GM23338 (cell line): ENCODE data around the gene FOXP1. TPM values are rescaled to one million over a fixed set of nuclear protein-coding genes. Genes with fewer than 3 reads are reported as not detected.
A peak's percentile ranks its signal among the peaks of the same experiment; 100 is the strongest.

Experiments
- ATAC-seq: fragments of 200-7000 bp; cut with Tn5 transposase; 3 replicates; pipeline ENCODE4 v1.9.1; 2020
- DNase-seq: peaks from one replicate; pipeline ENCODE4 v3.0.0-alpha.2; 2015; ENCODE audit warnings: low spot score
- H2AFZ ChIP-seq: fragments of 200-600 bp; sonication (generic); 2 replicates; pipeline ENCODE4 v1.8.0; 2016; ENCODE audit warnings: antibody characterized with exemption, mild to moderate bottlenecking, moderate library complexity
- H3F3A ChIP-seq: fragments of 200-600 bp; sonication (generic); replicated peaks from 2 replicates; pipeline ENCODE4 v1.8.0; 2017; ENCODE audit warnings: antibody characterized with exemption, mixed run types, low read depth
- H3K27ac ChIP-seq: fragments of 200-600 bp; sonication (generic); 2 replicates; pipeline ENCODE4 v1.6.1; 2016; ENCODE audit warnings: low read depth
- H3K27me3 ChIP-seq: fragments of 200-600 bp; sonication (generic); 2 replicates; pipeline ENCODE4 v1.8.0; 2016; ENCODE audit warnings: mild to moderate bottlenecking, mixed run types, moderate library complexity; ENCODE audit not compliant: insufficient read depth
- H3K36me3 ChIP-seq: fragments of 200-600 bp; sonication (generic); 2 replicates; pipeline ENCODE4 v1.8.0; 2016; ENCODE audit warnings: mild to moderate bottlenecking; ENCODE audit not compliant: insufficient read depth
- H3K4me1 ChIP-seq: fragments of 200-600 bp; sonication (generic); 2 replicates; pipeline ENCODE4 v1.8.0; 2016; ENCODE audit warnings: mild to moderate bottlenecking, moderate library complexity; ENCODE audit not compliant: insufficient read depth
- H3K4me2 ChIP-seq: fragments of 200-600 bp; sonication (generic); 2 replicates; pipeline ENCODE4 v1.7.1; 2017; ENCODE audit warnings: mixed run types
- H3K4me3 ChIP-seq: fragments of 200-600 bp; sonication (generic); 2 replicates; pipeline ENCODE4 v1.6.1; 2016; ENCODE audit warnings: mixed run types
- H3K79me2 ChIP-seq: fragments of 200-600 bp; sonication (generic); replicated peaks from 2 replicates; pipeline ENCODE4 v1.8.0; 2017; ENCODE audit warnings: mild to moderate bottlenecking; ENCODE audit not compliant: insufficient read depth
- H3K9me2 ChIP-seq: fragments of 200-600 bp; sonication (generic); 2 replicates; pipeline ENCODE4 v1.8.0; 2017; ENCODE audit not compliant: insufficient read depth
- H4K20me1 ChIP-seq: fragments of 200-600 bp; sonication (generic); replicated peaks from 2 replicates; pipeline ENCODE4 v1.8.0; 2017; ENCODE audit warnings: mild to moderate bottlenecking; ENCODE audit not compliant: insufficient read depth
- H3K27ac Mint-ChIP-seq: 2 replicates; pipeline ENCODE4 v1.8.0; 2020; ENCODE audit warnings: inconsistent platforms, mild to moderate bottlenecking, moderate library complexity, mixed read lengths
- H3K27me3 Mint-ChIP-seq: 3 replicates; pipeline ENCODE4 v1.8.0; 2022; ENCODE audit warnings: low read depth, mild to moderate bottlenecking, moderate library complexity, mixed read lengths, inconsistent platforms; ENCODE audit not compliant: insufficient read depth, poor library complexity
- H3K36me3 Mint-ChIP-seq: 3 replicates; pipeline ENCODE4 v1.8.0; 2021; ENCODE audit warnings: low read depth, mild to moderate bottlenecking, inconsistent platforms, moderate library complexity, mixed read lengths
- H3K4me1 Mint-ChIP-seq: 3 replicates; pipeline ENCODE4 v1.8.0; 2020; ENCODE audit warnings: mild to moderate bottlenecking, inconsistent platforms, mixed read lengths
- H3K4me3 Mint-ChIP-seq: 3 replicates; pipeline ENCODE4 v1.8.0; 2021; ENCODE audit warnings: moderate library complexity, mild to moderate bottlenecking, inconsistent platforms, mixed read lengths
- H3K9me3 Mint-ChIP-seq: 3 replicates; pipeline ENCODE4 v1.8.0; 2020; ENCODE audit warnings: moderate library complexity, mild to moderate bottlenecking, inconsistent platforms, mixed read lengths
- CREB1 ChIP-seq: fragments of 250-450 bp; sonication (Bioruptor Pico); IDR thresholded peaks from 2 replicates; pipeline ENCODE4 v1.5.0; 2020; ENCODE audit warnings: low read depth, mild to moderate bottlenecking, moderate library complexity
- EZH2 ChIP-seq: fragments of 200-600 bp; sonication (generic); IDR thresholded peaks from one replicate; pipeline ENCODE4 v1.8.0; 2017; ENCODE audit warnings: antibody characterized with exemption, mild to moderate bottlenecking, low read depth; ENCODE audit not compliant: unreplicated experiment
- EZH2phosphoT487 ChIP-seq: fragments of 200-600 bp; sonication (generic); IDR thresholded peaks from one replicate; pipeline ENCODE4 v1.8.1; 2018; ENCODE audit warnings: antibody characterized with exemption; ENCODE audit not compliant: unreplicated experiment
- JUNB ChIP-seq: IDR thresholded peaks from one replicate; pipeline ENCODE4 v1.6.1; 2016; ENCODE audit warnings: antibody characterized with exemption; ENCODE audit not compliant: unreplicated experiment
- NANOG ChIP-seq: IDR thresholded peaks from 2 replicates; pipeline ENCODE4 v1.6.1; 2016; ENCODE audit warnings: antibody characterized with exemption, borderline replicate concordance
- POLR2AphosphoS5 ChIP-seq: IDR thresholded peaks from 2 replicates; pipeline ENCODE4 v1.6.1; 2016; ENCODE audit warnings: antibody characterized with exemption, low read depth
- ZNF114 ChIP-seq: fragments of 250-450 bp; sonication (Bioruptor Pico); IDR thresholded peaks from 2 replicates; pipeline ENCODE4 v1.5.0; 2020; ENCODE audit warnings: mild to moderate bottlenecking, moderate library complexity
- ZNF331 ChIP-seq: fragments of 250-450 bp; sonication (Bioruptor Pico); IDR thresholded peaks from 2 replicates; pipeline ENCODE4 v1.5.0; 2020; ENCODE audit warnings: low read depth, mild to moderate bottlenecking, moderate library complexity
- polyA plus RNA-seq: library from polyadenylated mRNA; unstranded; fragments of >200 nt; fragmentation: Nextera tagmentation; extraction: Ambion mirVana; gene quantifications from 2 replicates; pipeline ENCODE4 v1.2.1, GENCODE V29; 2016
- total RNA-seq: library from RNA; depleted of rRNA; stranded (reverse); fragments of >200 nt; shearing (Covaris generic); gene quantifications from 2 replicates; pipeline ENCODE4 v1.2.3, GENCODE V29; 2014
- TF ChIP-seq, protein P1 (sequence below): fragments of 250-450 bp; sonication (Bioruptor Pico); IDR thresholded peaks from 2 replicates; pipeline ENCODE4 v1.5.0; 2020; ENCODE audit warnings: mild to moderate bottlenecking, moderate library complexity
- TF ChIP-seq, protein P2 (sequence below): IDR thresholded peaks from one replicate; pipeline ENCODE4 v1.6.1; 2018; ENCODE audit warnings: antibody characterized with exemption; ENCODE audit not compliant: unreplicated experiment
- TF ChIP-seq, protein P3 (sequence below), 2 experiments: fragments of 200-600 bp in 1 of 2; sonication (generic) in 1 of 2; conservative IDR thresholded peaks; 2 replicates each; pipeline versions ENCODE4 v1.5.1 to v1.6.1; 2016 to 2017; ENCODE audit warnings: antibody characterized with exemption in 2 of 2, low read depth in 2 of 2, mild to moderate bottlenecking in 2 of 2, moderate library complexity in 1 of 2
- TF ChIP-seq, protein P4 (sequence below): IDR thresholded peaks from 2 replicates; pipeline ENCODE4 v1.6.1; 2016; ENCODE audit warnings: antibody characterized with exemption

Gene FOXP1
- total and polyA plus RNA-seq, 2 experiments from 2014 or later: 32.9 to 35.5 TPM

DNA sequence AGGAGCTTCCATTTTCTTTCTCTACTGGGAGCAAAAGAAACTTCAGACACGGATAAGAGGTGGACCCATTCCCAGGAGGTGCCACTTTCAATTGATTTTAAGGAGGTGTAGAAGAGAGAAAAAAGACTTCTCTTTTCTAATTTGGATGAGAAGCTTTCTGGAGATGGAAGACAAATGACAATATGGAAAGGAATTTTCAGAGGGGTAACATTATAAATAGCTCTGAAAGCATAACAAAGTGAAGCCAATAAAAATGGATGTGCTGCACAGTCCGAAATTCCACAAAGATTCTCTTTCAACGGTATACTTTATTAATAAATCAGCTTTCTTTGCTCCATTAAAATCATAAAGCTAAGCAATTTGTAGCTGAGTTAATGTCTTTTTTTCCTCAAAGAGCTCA, 663.9 kb downstream of the FOXP1 start (continued):
- TF ChIP-seq, protein P1, sequence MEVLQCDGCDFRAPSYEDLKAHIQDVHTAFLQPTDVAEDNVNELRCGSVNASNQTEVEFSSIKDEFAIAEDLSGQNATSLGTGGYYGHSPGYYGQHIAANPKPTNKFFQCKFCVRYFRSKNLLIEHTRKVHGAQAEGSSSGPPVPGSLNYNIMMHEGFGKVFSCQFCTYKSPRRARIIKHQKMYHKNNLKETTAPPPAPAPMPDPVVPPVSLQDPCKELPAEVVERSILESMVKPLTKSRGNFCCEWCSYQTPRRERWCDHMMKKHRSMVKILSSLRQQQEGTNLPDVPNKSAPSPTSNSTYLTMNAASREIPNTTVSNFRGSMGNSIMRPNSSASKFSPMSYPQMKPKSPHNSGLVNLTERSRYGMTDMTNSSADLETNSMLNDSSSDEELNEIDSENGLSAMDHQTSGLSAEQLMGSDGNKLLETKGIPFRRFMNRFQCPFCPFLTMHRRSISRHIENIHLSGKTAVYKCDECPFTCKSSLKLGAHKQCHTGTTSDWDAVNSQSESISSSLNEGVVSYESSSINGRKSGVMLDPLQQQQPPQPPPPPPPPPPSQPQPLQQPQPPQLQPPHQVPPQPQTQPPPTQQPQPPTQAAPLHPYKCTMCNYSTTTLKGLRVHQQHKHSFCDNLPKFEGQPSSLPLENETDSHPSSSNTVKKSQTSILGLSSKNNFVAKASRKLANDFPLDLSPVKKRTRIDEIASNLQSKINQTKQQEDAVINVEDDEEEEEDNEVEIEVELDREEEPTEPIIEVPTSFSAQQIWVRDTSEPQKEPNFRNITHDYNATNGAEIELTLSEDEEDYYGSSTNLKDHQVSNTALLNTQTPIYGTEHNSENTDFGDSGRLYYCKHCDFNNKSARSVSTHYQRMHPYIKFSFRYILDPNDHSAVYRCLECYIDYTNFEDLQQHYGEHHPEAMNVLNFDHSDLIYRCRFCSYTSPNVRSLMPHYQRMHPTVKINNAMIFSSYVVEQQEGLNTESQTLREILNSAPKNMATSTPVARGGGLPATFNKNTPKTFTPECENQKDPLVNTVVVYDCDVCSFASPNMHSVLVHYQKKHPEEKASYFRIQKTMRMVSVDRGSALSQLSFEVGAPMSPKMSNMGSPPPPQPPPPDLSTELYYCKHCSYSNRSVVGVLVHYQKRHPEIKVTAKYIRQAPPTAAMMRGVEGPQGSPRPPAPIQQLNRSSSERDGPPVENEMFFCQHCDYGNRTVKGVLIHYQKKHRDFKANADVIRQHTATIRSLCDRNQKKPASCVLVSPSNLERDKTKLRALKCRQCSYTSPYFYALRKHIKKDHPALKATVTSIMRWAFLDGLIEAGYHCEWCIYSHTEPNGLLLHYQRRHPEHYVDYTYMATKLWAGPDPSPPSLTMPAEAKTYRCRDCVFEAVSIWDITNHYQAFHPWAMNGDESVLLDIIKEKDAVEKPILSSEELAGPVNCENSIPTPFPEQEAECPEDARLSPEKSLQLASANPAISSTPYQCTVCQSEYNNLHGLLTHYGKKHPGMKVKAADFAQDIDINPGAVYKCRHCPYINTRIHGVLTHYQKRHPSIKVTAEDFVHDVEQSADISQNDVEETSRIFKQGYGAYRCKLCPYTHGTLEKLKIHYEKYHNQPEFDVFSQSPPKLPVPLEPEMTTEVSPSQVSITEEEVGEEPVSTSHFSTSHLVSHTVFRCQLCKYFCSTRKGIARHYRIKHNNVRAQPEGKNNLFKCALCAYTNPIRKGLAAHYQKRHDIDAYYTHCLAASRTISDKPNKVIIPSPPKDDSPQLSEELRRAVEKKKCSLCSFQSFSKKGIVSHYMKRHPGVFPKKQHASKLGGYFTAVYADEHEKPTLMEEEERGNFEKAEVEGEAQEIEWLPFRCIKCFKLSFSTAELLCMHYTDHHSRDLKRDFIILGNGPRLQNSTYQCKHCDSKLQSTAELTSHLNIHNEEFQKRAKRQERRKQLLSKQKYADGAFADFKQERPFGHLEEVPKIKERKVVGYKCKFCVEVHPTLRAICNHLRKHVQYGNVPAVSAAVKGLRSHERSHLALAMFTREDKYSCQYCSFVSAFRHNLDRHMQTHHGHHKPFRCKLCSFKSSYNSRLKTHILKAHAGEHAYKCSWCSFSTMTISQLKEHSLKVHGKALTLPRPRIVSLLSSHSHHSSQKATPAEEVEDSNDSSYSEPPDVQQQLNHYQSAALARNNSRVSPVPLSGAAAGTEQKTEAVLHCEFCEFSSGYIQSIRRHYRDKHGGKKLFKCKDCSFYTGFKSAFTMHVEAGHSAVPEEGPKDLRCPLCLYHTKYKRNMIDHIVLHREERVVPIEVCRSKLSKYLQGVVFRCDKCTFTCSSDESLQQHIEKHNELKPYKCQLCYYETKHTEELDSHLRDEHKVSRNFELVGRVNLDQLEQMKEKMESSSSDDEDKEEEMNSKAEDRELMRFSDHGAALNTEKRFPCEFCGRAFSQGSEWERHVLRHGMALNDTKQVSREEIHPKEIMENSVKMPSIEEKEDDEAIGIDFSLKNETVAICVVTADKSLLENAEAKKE (CRISPR knock-in tag): no peak
- TF ChIP-seq, protein P2, sequence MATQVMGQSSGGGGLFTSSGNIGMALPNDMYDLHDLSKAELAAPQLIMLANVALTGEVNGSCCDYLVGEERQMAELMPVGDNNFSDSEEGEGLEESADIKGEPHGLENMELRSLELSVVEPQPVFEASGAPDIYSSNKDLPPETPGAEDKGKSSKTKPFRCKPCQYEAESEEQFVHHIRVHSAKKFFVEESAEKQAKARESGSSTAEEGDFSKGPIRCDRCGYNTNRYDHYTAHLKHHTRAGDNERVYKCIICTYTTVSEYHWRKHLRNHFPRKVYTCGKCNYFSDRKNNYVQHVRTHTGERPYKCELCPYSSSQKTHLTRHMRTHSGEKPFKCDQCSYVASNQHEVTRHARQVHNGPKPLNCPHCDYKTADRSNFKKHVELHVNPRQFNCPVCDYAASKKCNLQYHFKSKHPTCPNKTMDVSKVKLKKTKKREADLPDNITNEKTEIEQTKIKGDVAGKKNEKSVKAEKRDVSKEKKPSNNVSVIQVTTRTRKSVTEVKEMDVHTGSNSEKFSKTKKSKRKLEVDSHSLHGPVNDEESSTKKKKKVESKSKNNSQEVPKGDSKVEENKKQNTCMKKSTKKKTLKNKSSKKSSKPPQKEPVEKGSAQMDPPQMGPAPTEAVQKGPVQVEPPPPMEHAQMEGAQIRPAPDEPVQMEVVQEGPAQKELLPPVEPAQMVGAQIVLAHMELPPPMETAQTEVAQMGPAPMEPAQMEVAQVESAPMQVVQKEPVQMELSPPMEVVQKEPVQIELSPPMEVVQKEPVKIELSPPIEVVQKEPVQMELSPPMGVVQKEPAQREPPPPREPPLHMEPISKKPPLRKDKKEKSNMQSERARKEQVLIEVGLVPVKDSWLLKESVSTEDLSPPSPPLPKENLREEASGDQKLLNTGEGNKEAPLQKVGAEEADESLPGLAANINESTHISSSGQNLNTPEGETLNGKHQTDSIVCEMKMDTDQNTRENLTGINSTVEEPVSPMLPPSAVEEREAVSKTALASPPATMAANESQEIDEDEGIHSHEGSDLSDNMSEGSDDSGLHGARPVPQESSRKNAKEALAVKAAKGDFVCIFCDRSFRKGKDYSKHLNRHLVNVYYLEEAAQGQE: no peak
- TF ChIP-seq CREB1 (CRISPR knock-in tag) (no peak), ZNF114 (no peak), EZH2phosphoT487 (no peak), ZNF331 (no peak)

DNA sequence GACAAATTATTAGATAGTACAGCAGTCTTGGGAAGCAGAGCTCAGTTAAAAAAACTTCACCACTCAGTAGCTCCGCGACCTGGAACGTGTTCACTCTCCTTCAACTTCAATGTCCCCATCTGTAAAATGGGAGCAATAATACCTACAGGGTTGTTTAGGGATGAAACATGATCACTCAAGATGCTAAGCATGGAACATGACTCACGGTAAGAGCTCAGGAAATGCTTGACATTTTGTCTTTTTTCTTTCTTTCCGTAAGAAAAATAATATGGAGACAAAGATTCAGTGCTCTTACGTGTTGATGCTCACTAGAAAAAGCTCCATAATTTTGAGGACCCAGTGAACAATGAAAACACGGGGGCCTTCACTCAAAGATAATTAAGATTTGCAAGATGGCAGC, 664.4 kb downstream of the FOXP1 start:
- no peaks in the 10 kb centered on the region for H3K4me1 ChIP-seq
- no peaks in the 10 kb centered on the region for H3K36me3 ChIP-seq
- H3K36me3 Mint-ChIP-seq: no peaks in the 10 kb centered on the region
- no peaks in the 10 kb centered on the region for H3F3A ChIP-seq
- H3K4me1 Mint-ChIP-seq: no peaks in the 10 kb centered on the region; the same call in 2 of the 3 replicates
- H3K79me2 ChIP-seq: no peaks in the 10 kb centered on the region
- no peak overlapping the region for H3K4me3 ChIP-seq
- H2AFZ ChIP-seq: peak overlapping the region; percentile 70
- no peaks in the 10 kb centered on the region for H3K27me3 ChIP-seq
- H4K20me1 ChIP-seq: no peaks in the 10 kb centered on the region
- DNase-seq (no peak), ATAC-seq (no peak)
- H3K27ac Mint-ChIP-seq: no peak overlapping the region
- no peak overlapping the region for H3K4me3 Mint-ChIP-seq
- H3K27me3 Mint-ChIP-seq: no peaks in the 10 kb centered on the region
- H3K9me2 ChIP-seq: 0 out of 2 replicates have a peak, but pooled peaks cover 11% of the 10 kb centered on the region
- H3K27ac ChIP-seq: no peak overlapping the region
- no peak overlapping the region for H3K4me2 ChIP-seq
- peaks cover 2% of the 10 kb centered on the region; the same call in 1 of the 3 replicates for H3K9me3 Mint-ChIP-seq
- TF ChIP-seq NANOG (no peak), CREB1 (CRISPR knock-in tag) (no peak), EZH2 (no peak), ZNF331 (no peak), ZNF114 (no peak), EZH2phosphoT487 (no peak), POLR2AphosphoS5 (no peak), JUNB (no peak)
- TF ChIP-seq, protein P3, sequence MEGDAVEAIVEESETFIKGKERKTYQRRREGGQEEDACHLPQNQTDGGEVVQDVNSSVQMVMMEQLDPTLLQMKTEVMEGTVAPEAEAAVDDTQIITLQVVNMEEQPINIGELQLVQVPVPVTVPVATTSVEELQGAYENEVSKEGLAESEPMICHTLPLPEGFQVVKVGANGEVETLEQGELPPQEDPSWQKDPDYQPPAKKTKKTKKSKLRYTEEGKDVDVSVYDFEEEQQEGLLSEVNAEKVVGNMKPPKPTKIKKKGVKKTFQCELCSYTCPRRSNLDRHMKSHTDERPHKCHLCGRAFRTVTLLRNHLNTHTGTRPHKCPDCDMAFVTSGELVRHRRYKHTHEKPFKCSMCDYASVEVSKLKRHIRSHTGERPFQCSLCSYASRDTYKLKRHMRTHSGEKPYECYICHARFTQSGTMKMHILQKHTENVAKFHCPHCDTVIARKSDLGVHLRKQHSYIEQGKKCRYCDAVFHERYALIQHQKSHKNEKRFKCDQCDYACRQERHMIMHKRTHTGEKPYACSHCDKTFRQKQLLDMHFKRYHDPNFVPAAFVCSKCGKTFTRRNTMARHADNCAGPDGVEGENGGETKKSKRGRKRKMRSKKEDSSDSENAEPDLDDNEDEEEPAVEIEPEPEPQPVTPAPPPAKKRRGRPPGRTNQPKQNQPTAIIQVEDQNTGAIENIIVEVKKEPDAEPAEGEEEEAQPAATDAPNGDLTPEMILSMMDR (conservative IDR thresholded peaks at IDR 0.05; ENCODE audit: low read depth in 2 of 2): no peak
- TF ChIP-seq, protein P4, sequence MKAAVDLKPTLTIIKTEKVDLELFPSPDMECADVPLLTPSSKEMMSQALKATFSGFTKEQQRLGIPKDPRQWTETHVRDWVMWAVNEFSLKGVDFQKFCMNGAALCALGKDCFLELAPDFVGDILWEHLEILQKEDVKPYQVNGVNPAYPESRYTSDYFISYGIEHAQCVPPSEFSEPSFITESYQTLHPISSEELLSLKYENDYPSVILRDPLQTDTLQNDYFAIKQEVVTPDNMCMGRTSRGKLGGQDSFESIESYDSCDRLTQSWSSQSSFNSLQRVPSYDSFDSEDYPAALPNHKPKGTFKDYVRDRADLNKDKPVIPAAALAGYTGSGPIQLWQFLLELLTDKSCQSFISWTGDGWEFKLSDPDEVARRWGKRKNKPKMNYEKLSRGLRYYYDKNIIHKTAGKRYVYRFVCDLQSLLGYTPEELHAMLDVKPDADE: no peak
